OCI-LY7 (cell line): ENCODE results near the gene MROH9. TPM values are rescaled to one million over a fixed set of nuclear protein-coding genes. Genes with fewer than 3 reads are reported as not detected.

Source experiments
- BruUV-seq: library from RNA; stranded (reverse); fragments of 400-500 nt; replicated peaks from 2 replicates; lab custom pipeline; 2021; lab: Mats Ljungman, UMichigan
- CTCF ChIA-PET: fragments of 300-600 bp; sonication (Branson Sonifier 250); formaldehyde crosslinking; loops from one replicate; lab custom pipeline; 2022; ENCODE audit warnings: antibody characterized with exemption; ENCODE audit not compliant: unreplicated experiment; lab: Charles Lee
- POLR2A ChIA-PET: fragments of 300-600 bp; sonication (Branson Sonifier 250); formaldehyde crosslinking; loops from one replicate; lab custom pipeline; 2022; ENCODE audit warnings: antibody characterized with exemption; lab: Charles Lee
- DNase-seq: peaks from one replicate; pipeline ENCODE4 v3.0.0-alpha.2; 2015; ENCODE audit warnings: low spot score
- H2AFZ ChIP-seq: fragments of 200-600 bp; sonication (generic), shearing (Covaris generic); 2 replicates; pipeline ENCODE4 v1.6.1; 2014; ENCODE audit warnings: mild to moderate bottlenecking, antibody characterized with exemption, low read length, moderate library complexity
- H3K27ac ChIP-seq: fragments of 200-600 bp; sonication (generic); 2 replicates; pipeline ENCODE4 v1.5.1; 2014; ENCODE audit warnings: mixed run types, low read depth, mild to moderate bottlenecking, moderate library complexity, low read length, inconsistent platforms; ENCODE audit not compliant: poor library complexity, severe bottlenecking
- H3K36me3 ChIP-seq: fragments of 200-600 bp; sonication (generic); 2 replicates; pipeline ENCODE4 v1.6.1; 2014; ENCODE audit warnings: mild to moderate bottlenecking, antibody characterized with exemption, low read length, moderate library complexity, mixed read lengths; ENCODE audit not compliant: insufficient read depth
- H3K4me1 ChIP-seq: fragments of 200-600 bp; sonication (generic); 2 replicates; pipeline ENCODE4 v1.5.1; 2014; ENCODE audit warnings: mild to moderate bottlenecking, low read length; ENCODE audit not compliant: insufficient read depth, poor library complexity, severe bottlenecking
- H3K4me2 ChIP-seq: fragments of 200-600 bp; sonication (generic); 2 replicates; pipeline ENCODE4 v1.6.1; 2014; ENCODE audit warnings: mild to moderate bottlenecking, low read length
- H3K4me3 ChIP-seq: fragments of 200-600 bp; sonication (generic); 2 replicates; pipeline ENCODE4 v1.5.1; 2014; ENCODE audit warnings: mild to moderate bottlenecking, low read depth, low read length; ENCODE audit not compliant: poor library complexity, severe bottlenecking
- H3K79me2 ChIP-seq: fragments of 200-600 bp; sonication (generic); 2 replicates; pipeline ENCODE4 v1.6.1; 2016; ENCODE audit warnings: low read depth, mild to moderate bottlenecking, low read length, moderate library complexity, mixed read lengths; ENCODE audit not compliant: insufficient read depth
- H3K9me2 ChIP-seq: fragments of 200-600 bp; sonication (generic); 2 replicates; pipeline ENCODE4 v1.6.1; 2016; ENCODE audit warnings: mild to moderate bottlenecking, low read length, mixed read lengths; ENCODE audit not compliant: insufficient read depth
- H3K9me3 ChIP-seq: fragments of 200-600 bp; sonication (generic); 2 replicates; pipeline ENCODE4 v1.6.1; 2014; ENCODE audit warnings: mild to moderate bottlenecking, mixed run types, low read length, mixed read lengths
- H4K20me1 ChIP-seq: fragments of 200-600 bp; sonication (generic); 2 replicates; pipeline ENCODE4 v1.6.1; 2014; ENCODE audit warnings: mild to moderate bottlenecking, antibody characterized with exemption, low read length, moderate library complexity, mixed read lengths; ENCODE audit not compliant: insufficient read depth
- CTCF ChIP-seq: fragments of 200-600 bp; sonication (generic); conservative IDR thresholded peaks from 2 replicates; pipeline ENCODE4 v1.5.1; 2014; ENCODE audit warnings: mild to moderate bottlenecking, antibody characterized with exemption, low read length, moderate library complexity, mixed read lengths
- EZH2phosphoT487 ChIP-seq: fragments of 200-600 bp; sonication (generic); IDR thresholded peaks from 2 replicates; pipeline ENCODE4 v1.6.1; 2018; ENCODE audit warnings: low read depth, borderline replicate concordance, mild to moderate bottlenecking, mixed run types, antibody characterized with exemption, low read length, moderate library complexity, mixed read lengths
- intact Hi-C: fragments of 100-400 bp; cut with micrococcal nuclease; formaldehyde crosslinking; loops from one replicate; pipeline ENCODE4 v1.10.0; 2022; ENCODE audit not compliant: unreplicated experiment
- microRNA-seq: library from miRNA; unstranded; fragments of <30 nt; microRNA quantifications from one replicate; pipeline ENCODE4 v1.2.0, GENCODE V29; 2022; ENCODE audit warnings: borderline replicate concordance
- small RNA-seq: library from RNA; depleted of rRNA; stranded (forward); fragments of <200 nt; gene quantifications from one replicate; pipeline ENCODE3, GENCODE V24; 2014
- total RNA-seq, 2 experiments: library from RNA; depleted of rRNA in 1 of 2; stranded (reverse); fragments of >200 nt in 1 of 2; shearing (Covaris generic) in 1 of 2; gene quantifications; 2 replicates each; pipeline ENCODE4 v1.2.3, GENCODE V29; 2014 to 2022

The MROH9 gene
- total RNA-seq, 2 experiments from 2014 or later, result not detected

- Histone ChIP-seq H3K79me2 (no peaks in the 10 kb centered on the region), H4K20me1 (no peaks in the 10 kb centered on the region), H3K9me3 (no peaks in the 10 kb centered on the region), H2AFZ (no peak overlapping the region), H3K4me2 (no peak overlapping the region), H3K9me2 (no peaks in the 10 kb centered on the region), H3K27ac (no peak overlapping the region), H3K4me3 (no peak overlapping the region), H3K36me3 (no peaks in the 10 kb centered on the region), H3K4me1 (no peaks in the 10 kb centered on the region)
- ChIA-PET CTCF (no interaction called here), POLR2A (interaction anchor here (0.5 to 0.6 kb wide), 2 partner anchors 314 to 337 kb away, joined by 3 read pairs; no protein-coding TSS in a partner anchor)
- intact Hi-C loops, result no loop called here
- no peak for DNase-seq
- BruUV-seq, result no TSS peak
- TF ChIP-seq EZH2phosphoT487 (no peak), CTCF (no peak)
These were observed 178.0 kb downstream of the MROH9 start for GRCh38 chr1:171113382-171113781.

Small RNA genes within 50 kb of the gene (microRNA-seq; reads per million reads assigned to microRNA genes)
- not detected for gene MIR1295A
- not detected for gene MIR1295B

Small RNA genes within 50 kb of the gene (small RNA-seq; reads per million reads assigned to genes)
- 0.21 reads per million for gene MIR1295A

Other genes starting within 250 kb of the MROH9 start
- gene FMO3, start 155.4 kb downstream of the MROH9 start, total RNA-seq (2014; rRNA removed; shearing (Covaris generic)), result not detected in 2 replicates
- not detected in 2 replicates for gene FMO3, start 155.4 kb downstream of the MROH9 start, total RNA-seq (2022)
- gene FMO2, start 249.8 kb downstream of the MROH9 start, total RNA-seq (2014; rRNA removed; shearing (Covaris generic)), result not detected in 2 replicates
- gene FMO2, start 249.8 kb downstream of the MROH9 start, total RNA-seq (2022), result not detected in 2 replicates